Upper lobe of right lung (tissue), 1 donor: ENCODE data around the gene FGF21. TPM values are rescaled to one million over a fixed set of nuclear protein-coding genes. Genes with fewer than 3 reads are reported as not detected.

Experiments used
- ATAC-seq: fragments of 200-7000 bp; cut with Tn5 transposase; one replicate; pipeline ENCODE4 v1.9.1; 2020; ENCODE audit warnings: mild to moderate bottlenecking, moderate library complexity
- DNase-seq: peaks from one replicate; pipeline ENCODE4 v3.0.0-alpha.2; 2020
- H3K27ac ChIP-seq: fragments of 200-600 bp; one replicate; pipeline ENCODE4 v1.8.0; 2022
- H3K27me3 ChIP-seq: fragments of 200-600 bp; one replicate; pipeline ENCODE4 v1.8.0; 2022; ENCODE audit warnings: mild to moderate bottlenecking
- H3K36me3 ChIP-seq: fragments of 200-600 bp; one replicate; pipeline ENCODE4 v1.8.0; 2022
- H3K4me1 ChIP-seq: fragments of 200-600 bp; one replicate; pipeline ENCODE4 v1.8.0; 2022
- H3K4me3 ChIP-seq: fragments of 200-600 bp; one replicate; pipeline ENCODE4 v1.8.0; 2022; ENCODE audit warnings: mild to moderate bottlenecking
- H3K9me3 ChIP-seq: fragments of 200-600 bp; one replicate; pipeline ENCODE4 v1.8.0; 2022
- CTCF ChIP-seq: fragments of 200-600 bp; IDR thresholded peaks from one replicate; pipeline ENCODE4 v1.8.0; 2022; ENCODE audit warnings: antibody characterized with exemption
- intact Hi-C: fragments of 100-400 bp; cut with DNase I; formaldehyde crosslinking; loops from one replicate; pipeline ENCODE4 v1.11.0; 2022
- total RNA-seq: library from RNA; stranded (reverse); fragmentation: NEBNext Ultra II Directional; extraction: Animal tissue kit (Norgen Biotek cat#: 25700); gene quantifications from one replicate; pipeline ENCODE4 v1.2.1, GENCODE V29; 2021
- donor health status: DM: no; HTN: yes; CAD: no; lungs with severe emphysema.

The FGF21 gene
- total RNA-seq, 1 donor from 2014 or later = not detected

DNA sequence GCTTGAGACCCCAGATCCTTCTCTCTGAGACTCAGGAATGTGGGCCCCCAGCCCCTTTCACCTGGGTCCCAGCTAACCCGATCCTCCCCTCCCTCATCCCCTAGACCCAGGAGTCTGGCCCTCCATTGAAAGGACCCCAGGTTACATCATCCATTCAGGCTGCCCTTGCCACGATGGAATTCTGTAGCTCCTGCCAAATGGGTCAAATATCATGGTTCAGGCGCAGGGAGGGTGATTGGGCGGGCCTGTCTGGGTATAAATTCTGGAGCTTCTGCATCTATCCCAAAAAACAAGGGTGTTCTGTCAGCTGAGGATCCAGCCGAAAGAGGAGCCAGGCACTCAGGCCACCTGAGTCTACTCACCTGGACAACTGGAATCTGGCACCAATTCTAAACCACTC, 463 bp downstream of the FGF21 start:
- H3K4me1 ChIP-seq = peaks cover 18% of the 10 kb centered on the region
- intact Hi-C loops = no loop called here
- H3K27ac ChIP-seq = no peak overlapping the region
- no peaks in the 10 kb centered on the region for H3K36me3 ChIP-seq
- peaks cover 14% of the 10 kb centered on the region for H3K27me3 ChIP-seq
- ATAC-seq (no peak), DNase-seq (no peak)
- no peak overlapping the region for H3K4me3 ChIP-seq
- no peak for TF ChIP-seq CTCF
- no peaks in the 10 kb centered on the region for H3K9me3 ChIP-seq

DNA sequence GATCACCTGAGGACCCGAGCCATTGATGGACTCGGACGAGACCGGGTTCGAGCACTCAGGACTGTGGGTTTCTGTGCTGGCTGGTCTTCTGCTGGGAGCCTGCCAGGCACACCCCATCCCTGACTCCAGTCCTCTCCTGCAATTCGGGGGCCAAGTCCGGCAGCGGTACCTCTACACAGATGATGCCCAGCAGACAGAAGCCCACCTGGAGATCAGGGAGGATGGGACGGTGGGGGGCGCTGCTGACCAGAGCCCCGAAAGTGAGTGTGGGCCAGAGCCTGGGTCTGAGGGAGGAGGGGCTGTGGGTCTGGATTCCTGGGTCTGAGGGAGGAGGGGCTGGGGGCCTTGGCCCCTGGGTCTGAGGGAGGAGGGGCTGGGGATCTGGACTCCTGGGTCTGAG, 888 bp downstream of the FGF21 start:
- H3K4me1 ChIP-seq = peaks cover 18% of the 10 kb centered on the region
- intact Hi-C loops = no loop called here
- no peak overlapping the region for H3K4me3 ChIP-seq
- H3K36me3 ChIP-seq = no peaks in the 10 kb centered on the region
- peaks cover 11% of the 10 kb centered on the region for H3K27me3 ChIP-seq
- no peak overlapping the region for H3K27ac ChIP-seq
- no peak for TF ChIP-seq CTCF
- no peak for DNase-seq
- no peak for ATAC-seq
- H3K9me3 ChIP-seq = no peaks in the 10 kb centered on the region

DNA sequence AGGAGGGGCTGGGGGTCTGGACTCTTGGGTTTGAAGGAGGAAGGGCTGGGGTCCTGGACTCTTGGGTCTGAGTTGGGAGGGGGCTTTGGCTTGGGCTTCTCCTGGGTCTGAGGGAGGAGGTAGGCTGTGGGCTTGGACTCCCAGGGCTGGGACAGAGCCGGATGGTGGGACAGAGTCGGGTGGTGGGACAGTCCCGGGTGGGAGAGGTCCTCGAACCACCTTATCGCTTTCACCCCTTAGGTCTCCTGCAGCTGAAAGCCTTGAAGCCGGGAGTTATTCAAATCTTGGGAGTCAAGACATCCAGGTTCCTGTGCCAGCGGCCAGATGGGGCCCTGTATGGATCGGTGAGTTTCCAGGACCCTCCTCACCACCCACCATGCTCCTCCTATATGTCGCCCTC, 1.4 kb downstream of the FGF21 start:
- H3K27me3 ChIP-seq = peaks cover 7% of the 10 kb centered on the region
- TF ChIP-seq CTCF = no peak
- ATAC-seq = no peak
- H3K36me3 ChIP-seq = no peaks in the 10 kb centered on the region
- H3K4me1 ChIP-seq = peaks cover 15% of the 10 kb centered on the region
- intact Hi-C loops = no loop called here
- H3K27ac ChIP-seq = no peak overlapping the region
- DNase-seq = no peak
- H3K4me3 ChIP-seq = no peak overlapping the region
- H3K9me3 ChIP-seq = no peaks in the 10 kb centered on the region

GRCh38 chr19:48757089-48757675, 1.9 kb downstream of the FGF21 start:
- Histone ChIP-seq H3K9me3 (no peaks in the 10 kb centered on the region), H3K4me1 (peaks cover 10% of the 10 kb centered on the region), H3K36me3 (no peaks in the 10 kb centered on the region), H3K27me3 (peaks cover 2% of the 10 kb centered on the region), H3K4me3 (no peak overlapping the region), H3K27ac (no peak overlapping the region)
- no peak for DNase-seq
- ATAC-seq = no peak
- intact Hi-C loops = no loop called here
- no peak for TF ChIP-seq CTCF

GRCh38 chr19:48757741-48758144, 2.4 kb downstream of the FGF21 start:
- Histone ChIP-seq H3K9me3 (no peaks in the 10 kb centered on the region), H3K27ac (no peak overlapping the region), H3K36me3 (no peaks in the 10 kb centered on the region), H3K4me3 (no peak overlapping the region), H3K4me1 (peaks cover 6% of the 10 kb centered on the region), H3K27me3 (no peaks in the 10 kb centered on the region)
- DNase-seq = no peak
- intact Hi-C loops = no loop called here
- no peak for TF ChIP-seq CTCF
- no peak for ATAC-seq
